HG02678 (cell line): ENCODE measurements around the gene CIAO3.

Experiments
- ATAC-seq: cut with Tn5 transposase; IDR thresholded peaks from one replicate; pipeline ENCODE4 v1.9.1; 2021; ENCODE audit warnings: mild to moderate bottlenecking, moderate library complexity; ENCODE audit not compliant: unreplicated experiment

CIAO3 gene

DNA sequence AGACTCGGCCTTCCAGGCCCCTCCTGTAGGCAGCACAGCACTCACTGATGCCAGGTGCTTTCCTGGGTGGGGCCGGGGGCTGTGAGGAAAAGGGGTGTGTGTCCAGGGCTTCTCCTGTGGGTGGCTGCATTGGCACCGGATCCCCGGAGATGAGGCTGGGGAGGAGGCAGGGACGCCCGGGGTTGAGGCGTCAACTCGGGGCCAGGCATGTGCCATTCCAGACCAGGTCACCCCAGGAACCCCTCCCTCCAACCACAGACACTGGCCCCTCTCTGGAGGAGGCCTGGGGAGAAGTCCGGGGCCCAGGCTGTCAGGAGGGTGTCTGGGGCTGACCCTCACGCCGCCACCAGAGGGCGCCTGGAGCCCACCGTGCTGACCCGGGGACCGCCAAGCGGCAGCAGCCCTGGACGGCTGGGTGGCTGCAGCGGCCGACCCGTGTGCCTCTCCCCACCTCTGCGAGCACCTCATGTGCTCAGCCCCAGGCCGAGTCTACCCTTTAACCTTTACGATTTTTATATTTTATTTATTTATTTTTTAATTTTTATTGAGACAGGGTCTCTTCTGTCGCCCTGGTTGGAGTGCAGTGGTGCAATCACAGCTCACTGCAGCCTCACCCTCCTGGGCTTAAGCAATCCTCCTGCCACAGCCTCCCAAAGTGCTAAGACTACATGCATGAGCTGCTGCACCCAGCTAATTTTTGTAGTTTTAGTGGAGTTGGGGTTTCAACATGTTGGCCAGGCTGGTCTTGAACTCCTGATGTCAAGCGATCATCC, 29.1 kb downstream of the CIAO3 start:
- ATAC-seq = no peak

- no peak for ATAC-seq
Measured at GRCh38 chr16:711084-711483, 29.7 kb downstream of the CIAO3 start.

DNA sequence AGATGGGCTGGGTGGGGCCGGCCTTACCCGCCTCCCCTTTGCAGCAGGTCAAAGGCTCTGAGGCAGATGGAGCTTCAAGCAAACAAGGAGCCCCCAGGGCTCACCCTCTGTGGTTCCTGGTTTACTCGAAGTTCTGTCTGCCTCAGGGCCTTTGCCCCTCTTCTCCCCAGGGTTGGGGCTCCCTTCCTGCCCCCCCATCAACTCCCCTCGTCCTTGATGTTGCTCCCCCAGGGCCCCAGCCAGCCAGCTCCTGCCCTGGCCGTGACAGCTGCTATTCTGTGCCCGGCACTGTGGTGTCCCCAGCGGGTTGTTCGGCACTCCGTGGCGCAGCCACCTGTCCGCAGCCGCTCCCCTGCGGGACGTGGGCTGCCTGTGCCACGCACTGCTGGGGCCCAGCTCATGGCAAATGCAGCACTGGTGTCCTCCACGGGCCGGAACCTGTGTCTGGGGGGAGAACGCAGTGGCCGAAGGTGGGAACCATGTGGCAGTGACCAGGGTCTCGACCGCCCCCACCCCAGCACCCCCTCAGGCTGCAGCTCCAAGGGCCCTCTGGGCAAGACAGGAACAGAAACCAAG, 30.2 kb downstream of the CIAO3 start:
- no peak for ATAC-seq

DNA sequence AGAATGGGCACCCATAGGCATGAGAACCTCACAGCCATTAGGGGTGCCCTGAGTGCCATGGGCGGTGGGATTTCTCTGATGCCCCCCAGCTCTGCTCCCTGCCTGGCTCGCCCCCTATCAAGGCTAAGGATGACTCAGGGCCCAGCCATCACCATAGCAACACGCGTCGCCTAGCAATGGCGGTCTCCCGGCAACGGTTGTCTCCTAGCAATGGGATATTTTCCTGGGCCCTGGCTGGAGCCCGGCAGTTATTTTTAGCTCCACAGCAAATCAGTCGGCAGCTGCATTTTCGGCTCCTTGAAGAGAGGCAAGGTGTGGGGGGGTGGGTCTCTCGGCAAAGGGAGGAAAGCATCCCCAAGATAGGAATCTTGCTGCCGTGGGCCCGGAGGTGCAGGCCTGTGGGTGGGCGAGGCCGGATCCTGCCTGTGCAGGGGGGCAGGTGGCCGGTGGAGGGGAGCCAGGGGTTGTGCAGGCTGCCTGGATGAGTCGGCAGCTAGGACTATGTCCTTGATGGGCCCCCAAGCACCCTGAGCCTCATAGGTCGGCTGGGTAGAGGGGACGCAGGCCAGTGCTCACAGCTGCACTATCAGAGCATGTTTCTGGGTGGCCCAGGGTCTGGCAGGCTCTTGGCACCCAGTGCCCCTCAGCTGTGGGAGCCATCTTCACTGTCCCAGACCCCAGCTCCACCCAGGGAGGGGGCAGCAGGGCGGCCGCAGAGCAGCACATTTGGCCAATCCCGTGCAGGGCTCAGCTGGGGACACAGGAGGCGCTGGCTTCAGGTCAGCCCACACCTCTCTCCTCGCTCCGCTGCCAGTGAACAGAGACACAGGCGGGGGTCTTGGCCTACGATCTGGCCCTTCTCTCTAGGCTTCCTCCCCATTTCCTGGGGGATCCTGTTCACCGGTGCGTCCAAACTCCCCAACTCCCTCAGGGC, 31.0 kb downstream of the CIAO3 start:
- ATAC-seq = no peak

DNA sequence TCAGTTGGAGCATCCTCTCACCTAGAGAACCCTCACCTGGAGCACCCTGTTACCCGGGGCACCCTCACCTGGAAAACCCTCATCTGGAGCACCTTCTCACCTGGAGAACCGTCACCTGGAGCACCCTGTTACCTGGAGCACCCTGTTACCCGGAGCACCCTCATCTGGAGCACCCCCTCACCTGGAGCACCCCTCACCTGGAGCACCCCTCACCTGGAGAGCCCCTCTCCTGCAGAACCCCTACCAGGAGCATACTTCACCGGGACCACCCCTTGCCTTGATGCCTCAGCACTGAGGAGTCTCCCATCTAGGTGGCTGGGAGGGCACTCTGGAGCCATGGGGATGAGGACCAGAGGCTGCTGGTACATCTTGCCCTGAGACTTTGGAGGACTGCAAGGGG, 31.8 kb downstream of the CIAO3 start:
- ATAC-seq = no peak

- ATAC-seq = no peak
Measured at GRCh38 chr16:708019-708418, 32.8 kb downstream of the CIAO3 start.

- ATAC-seq = no peak
Measured at GRCh38 chr16:707062-707538, 33.7 kb downstream of the CIAO3 start.

DNA sequence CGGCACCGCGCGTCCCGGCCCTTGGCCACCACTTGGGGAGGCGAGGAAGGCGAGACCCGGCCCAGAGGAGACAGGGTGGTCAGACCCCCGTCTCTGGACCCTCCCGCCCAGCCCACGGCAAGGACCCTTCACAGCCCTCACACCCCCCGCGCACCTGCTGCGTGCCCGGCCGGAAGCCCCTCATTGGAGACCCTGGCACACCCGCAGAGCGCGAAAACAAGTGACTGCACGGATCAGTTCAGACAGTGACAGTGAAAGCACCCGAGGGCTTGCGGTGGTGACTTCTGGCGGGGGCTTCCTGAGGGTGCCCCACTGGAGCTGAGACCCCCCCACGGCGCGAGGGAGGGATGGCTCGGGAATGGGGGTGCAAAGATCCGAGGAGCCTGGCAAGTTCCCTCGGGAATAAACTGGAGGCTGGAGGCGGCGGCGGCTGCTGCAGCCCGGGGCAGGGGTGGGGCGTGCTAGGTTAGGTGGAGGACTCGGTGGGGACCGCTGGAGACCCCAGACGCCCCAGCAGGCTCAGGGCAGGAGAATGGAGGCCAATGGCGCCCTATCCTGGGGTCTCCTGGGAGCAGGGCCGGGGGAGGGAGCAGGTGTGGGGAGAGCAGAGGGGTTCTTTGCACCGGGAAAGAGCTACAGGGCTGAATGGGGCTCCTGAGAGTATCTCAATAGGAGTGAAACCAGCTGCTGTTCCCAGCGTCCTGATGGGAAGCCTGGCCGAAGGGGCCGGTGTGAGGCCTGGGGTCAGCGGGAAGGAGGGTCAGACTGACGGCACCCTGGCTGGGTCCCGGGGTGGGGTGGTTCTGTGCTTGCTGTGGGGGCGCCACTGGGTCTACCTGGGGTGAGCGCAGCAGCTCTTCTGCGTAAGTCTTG, 34.4 kb downstream of the CIAO3 start:
- ATAC-seq = no peak

DNA sequence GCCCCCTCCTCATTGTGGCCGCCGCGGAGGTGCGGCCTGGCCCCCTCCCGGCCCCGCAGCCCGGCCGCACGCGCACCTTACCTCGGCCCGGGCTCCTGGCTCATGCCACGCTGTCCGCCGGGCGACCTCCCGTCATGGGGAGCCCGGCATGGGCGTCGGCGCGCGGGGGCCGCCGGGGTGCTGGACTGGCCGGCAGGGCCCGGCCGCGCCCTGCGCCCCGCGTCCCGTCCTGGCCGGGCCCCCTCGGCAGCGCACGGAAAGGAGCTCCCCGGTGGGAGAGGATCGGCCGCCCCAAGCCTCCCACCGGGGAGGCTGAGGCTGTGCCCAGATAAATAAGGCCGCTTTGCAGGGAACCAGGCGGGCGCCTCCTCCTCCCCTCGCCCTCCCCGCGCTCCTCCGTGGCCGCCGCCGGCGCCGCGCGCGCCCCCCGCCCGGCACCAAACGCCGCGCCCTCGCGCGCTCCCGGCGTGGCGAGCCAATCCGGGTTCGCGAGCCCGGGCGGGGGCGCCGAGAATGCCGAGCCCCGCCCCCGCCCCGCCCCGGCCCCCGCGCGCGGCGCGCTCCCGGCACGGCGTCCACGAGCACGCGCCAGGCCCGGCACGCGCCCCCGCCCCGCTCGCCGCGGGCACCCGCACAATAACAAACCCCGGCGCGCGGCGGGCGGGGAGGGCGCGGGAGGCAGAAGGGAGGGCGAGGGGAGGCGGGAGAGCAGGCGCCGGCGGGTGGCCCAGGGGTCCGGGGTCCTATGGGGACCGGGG, 35.2 kb downstream of the CIAO3 start, which contains the start of gene FBXL16:
TSS of gene FBXL16 (minus strand) at position 371 of the 758 bp plus-strand sequence. CDS start 8,396 bp downstream, outside the sequence.
- ATAC-seq = no peak

- ATAC-seq = no peak
Measured at GRCh38 chr16:704552-705380, 36.0 kb downstream of the CIAO3 start.

DNA sequence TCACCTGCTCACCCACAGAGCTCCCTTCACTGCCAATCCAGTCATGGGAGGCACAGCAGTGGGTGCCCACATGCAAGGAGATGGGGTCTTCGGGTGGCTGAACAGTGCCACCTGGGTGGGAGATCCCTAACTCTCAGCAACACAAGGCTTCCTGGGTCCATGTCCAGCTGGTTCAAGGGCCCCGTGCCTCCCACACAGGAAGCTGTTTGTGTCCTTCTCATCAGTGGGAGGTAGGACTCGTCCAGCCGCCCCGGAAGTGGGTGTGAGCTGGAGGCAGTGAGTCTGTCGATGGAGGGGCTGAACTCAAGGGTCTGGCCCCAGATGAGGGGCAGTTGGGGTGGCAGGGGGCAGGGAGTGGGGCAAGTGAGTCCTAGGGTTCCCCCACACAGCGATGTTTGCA, 36.8 kb downstream of the CIAO3 start:
- no peak for ATAC-seq

DNA sequence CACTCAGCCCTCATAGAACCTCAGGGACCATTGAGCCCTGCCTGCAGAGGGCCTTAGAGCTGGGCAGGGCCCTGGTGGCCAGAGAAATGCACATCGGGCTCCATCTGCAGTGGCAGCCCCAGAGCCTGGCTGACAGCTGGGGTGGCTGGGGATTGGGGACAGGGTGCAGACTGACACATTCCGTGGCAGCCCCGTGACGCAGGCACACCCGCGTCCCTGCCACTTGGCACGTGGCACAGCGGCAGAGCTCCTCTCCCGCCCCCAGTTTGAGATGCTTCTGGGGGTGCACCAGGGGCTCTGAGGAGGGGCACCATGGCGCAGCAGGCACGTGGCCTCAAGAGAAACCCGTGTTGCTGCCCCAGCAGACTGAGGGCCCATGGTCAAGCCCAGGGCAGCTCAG, 37.4 kb downstream of the CIAO3 start:
- ATAC-seq = no peak

GRCh38 chr16:702341-702740, 38.5 kb downstream of the CIAO3 start:
- no peak for ATAC-seq

- ATAC-seq = no peak
Measured at GRCh38 chr16:700684-701584, 39.9 kb downstream of the CIAO3 start.

GRCh38 chr16:698911-699671, 41.7 kb downstream of the CIAO3 start:
- ATAC-seq = no peak

DNA sequence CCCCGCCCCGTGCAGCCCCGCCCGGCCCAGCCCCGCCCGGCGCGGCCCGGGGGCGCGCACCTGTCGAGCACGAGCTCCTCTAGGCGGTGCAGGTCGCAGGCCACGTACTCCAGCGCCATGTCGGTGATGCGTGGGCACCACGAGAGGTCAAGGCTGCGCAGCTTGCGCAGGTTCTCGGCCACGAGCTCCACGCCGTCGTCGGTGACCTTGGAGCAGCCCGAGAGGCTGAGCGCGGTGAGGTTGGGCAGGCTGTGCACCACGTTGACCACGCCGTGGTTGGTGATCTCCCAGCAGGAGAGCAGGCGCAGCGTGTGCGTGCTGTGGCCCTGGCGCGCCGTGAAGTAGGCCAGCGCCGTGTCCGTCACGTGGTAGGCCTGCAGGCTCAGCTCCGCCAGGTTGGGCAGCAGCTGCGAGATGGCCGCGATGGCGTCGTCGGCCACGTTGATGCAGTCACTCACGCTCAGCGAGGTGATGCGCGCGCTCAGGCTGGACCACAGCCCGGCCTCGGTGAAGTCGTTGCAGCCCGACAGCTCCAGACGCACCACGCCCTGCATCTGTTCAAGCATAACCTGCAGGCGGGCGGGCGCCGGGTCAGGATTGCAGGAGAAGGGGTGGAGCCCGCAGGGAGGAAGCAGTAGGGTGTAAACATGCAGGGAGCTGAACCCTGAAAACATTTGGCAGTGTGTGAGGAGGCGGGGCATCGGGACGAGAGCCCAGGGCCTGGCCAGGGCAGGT, 45.3 kb downstream of the CIAO3 start:
- no peak for ATAC-seq
